Uterus (tissue), 4 donors: ENCODE results near the gene RGS7. TPM values are rescaled to one million over a fixed set of nuclear protein-coding genes. Genes with fewer than 3 reads are reported as not detected.

Source experiments
- DNase-seq, 2 donors: peaks; one replicate each; pipeline ENCODE4 v3.0.0-alpha.2; 2019 to 2020
- H3K27ac ChIP-seq, 2 donors: fragments of 200-600 bp; sonication (generic); 1 replicate in 1 of 2; 2 replicates in 1 of 2; pipeline ENCODE4 v1.5.1; 2016 to 2018
- H3K27me3 ChIP-seq, 2 donors: fragments of 200-600 bp; sonication (generic); one replicate each; pipeline ENCODE4 v1.5.1; 2018 to 2019; ENCODE audit warnings: control low read depth in 1 of 2
- H3K36me3 ChIP-seq, 2 donors: fragments of 200-600 bp; sonication (generic); one replicate each; pipeline ENCODE4 v1.5.1; 2019; ENCODE audit warnings: control low read depth in 1 of 2
- H3K4me1 ChIP-seq, 2 donors: fragments of 200-600 bp; sonication (generic); one replicate each; pipeline ENCODE4 v1.5.1; 2018 to 2019; ENCODE audit warnings: control low read depth in 1 of 2
- H3K4me3 ChIP-seq, 2 donors: fragments of 200-600 bp; sonication (generic); 1 replicate in 1 of 2; 2 replicates in 1 of 2; pipeline ENCODE4 v1.5.1; 2018 to 2019; ENCODE audit warnings: mild to moderate bottlenecking in 1 of 2
- H3K9me3 ChIP-seq, 2 donors: fragments of 200-600 bp; sonication (generic); one replicate each; pipeline ENCODE4 v1.5.1; 2019; ENCODE audit warnings: control low read depth in 1 of 2
- POLR2A ChIP-seq, 2 donors: fragments of 450-650 bp; IDR thresholded peaks; one replicate each; pipeline ENCODE4 v1.6.1; 2016; ENCODE audit warnings: antibody characterized with exemption in 2 of 2, mild to moderate bottlenecking in 1 of 2, moderate library complexity in 1 of 2
- intact Hi-C: fragments of 100-400 bp; cut with DNase I; formaldehyde crosslinking; loops from one replicate; pipeline ENCODE4 v1.15.1; 2023; ENCODE audit warnings: low total_unique reads
- total RNA-seq, 4 donors: library from RNA; depleted of rRNA in 3 of 4; stranded (reverse); fragments of >200 nt in 3 of 4; gene quantifications; one replicate each; pipeline versions ENCODE4 v1.1.0 to v1.2.4, GENCODE V29; 2014 to 2023
- TF ChIP-seq, protein P1 (sequence below), 4 experiments: fragments of 200-600 bp in 2 of 4; fragments of 450-650 bp in 2 of 4; sonication (generic) in 2 of 4; IDR thresholded peaks; one replicate each; pipeline ENCODE4 v1.5.1; 2016 to 2019; ENCODE audit warnings: antibody characterized with exemption in 4 of 4, mild to moderate bottlenecking in 2 of 4, moderate library complexity in 1 of 4
- donor health status: DM: yes; HTN: yes; CAD: no.

Gene RGS7
- total RNA-seq, 4 donors from 2014 or later, result 0.62 TPM; not detected in 3

DNA sequence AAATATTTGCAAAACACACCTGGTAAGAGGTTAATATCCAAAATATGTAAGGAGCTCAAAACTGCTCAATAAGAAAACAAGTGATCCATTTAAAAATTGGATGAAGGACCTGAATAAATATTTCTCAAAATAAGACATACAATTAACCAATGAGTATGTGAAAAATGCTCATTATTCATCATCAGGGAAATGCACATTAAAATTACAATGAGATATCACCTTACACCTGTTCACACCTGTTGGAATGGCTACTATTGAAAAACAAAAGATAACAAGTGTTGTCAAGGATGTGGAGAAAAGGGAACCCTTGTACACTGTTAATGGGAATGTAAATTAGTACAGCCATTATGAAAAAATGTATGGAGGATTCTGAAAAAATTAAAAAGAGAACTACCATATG, 609.1 kb downstream of the RGS7 start:
- H3K27ac ChIP-seq, result no peak overlapping the region
- no peaks in the 10 kb centered on the region for H3K9me3 ChIP-seq
- H3K4me3 ChIP-seq, result no peak overlapping the region
- H3K36me3 ChIP-seq, result no peaks in the 10 kb centered on the region
- H3K27me3 ChIP-seq, result no peaks in the 10 kb centered on the region
- no peak for TF ChIP-seq POLR2A (IDR thresholded peaks at IDR 0.05)
- TF ChIP-seq, protein P1, sequence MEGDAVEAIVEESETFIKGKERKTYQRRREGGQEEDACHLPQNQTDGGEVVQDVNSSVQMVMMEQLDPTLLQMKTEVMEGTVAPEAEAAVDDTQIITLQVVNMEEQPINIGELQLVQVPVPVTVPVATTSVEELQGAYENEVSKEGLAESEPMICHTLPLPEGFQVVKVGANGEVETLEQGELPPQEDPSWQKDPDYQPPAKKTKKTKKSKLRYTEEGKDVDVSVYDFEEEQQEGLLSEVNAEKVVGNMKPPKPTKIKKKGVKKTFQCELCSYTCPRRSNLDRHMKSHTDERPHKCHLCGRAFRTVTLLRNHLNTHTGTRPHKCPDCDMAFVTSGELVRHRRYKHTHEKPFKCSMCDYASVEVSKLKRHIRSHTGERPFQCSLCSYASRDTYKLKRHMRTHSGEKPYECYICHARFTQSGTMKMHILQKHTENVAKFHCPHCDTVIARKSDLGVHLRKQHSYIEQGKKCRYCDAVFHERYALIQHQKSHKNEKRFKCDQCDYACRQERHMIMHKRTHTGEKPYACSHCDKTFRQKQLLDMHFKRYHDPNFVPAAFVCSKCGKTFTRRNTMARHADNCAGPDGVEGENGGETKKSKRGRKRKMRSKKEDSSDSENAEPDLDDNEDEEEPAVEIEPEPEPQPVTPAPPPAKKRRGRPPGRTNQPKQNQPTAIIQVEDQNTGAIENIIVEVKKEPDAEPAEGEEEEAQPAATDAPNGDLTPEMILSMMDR (IDR thresholded peaks at IDR 0.05), result no peak
- intact Hi-C loops, result no loop called here
- H3K4me1 ChIP-seq, result no peaks in the 10 kb centered on the region
- DNase-seq, result no peak

DNA sequence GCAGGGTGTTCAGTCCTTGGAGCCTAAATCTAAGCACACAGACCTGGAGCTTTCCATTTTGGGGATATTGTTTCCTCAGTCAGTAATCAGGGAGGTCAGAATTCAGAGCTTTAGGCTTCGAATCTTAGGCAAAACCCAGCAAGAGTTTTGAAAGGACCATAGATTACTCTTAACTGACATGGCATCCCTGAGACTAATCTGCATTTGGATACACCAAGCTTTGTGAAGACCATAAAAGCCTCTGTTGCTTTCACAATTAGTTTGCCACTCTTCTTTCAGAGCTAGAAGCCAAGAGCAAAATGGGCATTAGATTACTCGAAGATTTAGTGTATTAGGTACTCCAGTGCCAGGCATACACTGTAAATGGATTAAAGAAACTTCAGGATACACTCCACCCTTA, 613.3 kb downstream of the RGS7 start:
- Histone ChIP-seq H3K36me3 (no peaks in the 10 kb centered on the region), H3K27ac (no peak overlapping the region), H3K4me3 (no peak overlapping the region), H3K27me3 (no peaks in the 10 kb centered on the region), H3K9me3 (no peaks in the 10 kb centered on the region), H3K4me1 (no peaks in the 10 kb centered on the region)
- intact Hi-C loops, result no loop called here
- DNase-seq, result no peak
- TF ChIP-seq, protein P1 (IDR thresholded peaks at IDR 0.05), result no peak
- no peak for TF ChIP-seq POLR2A (IDR thresholded peaks at IDR 0.05)

DNA sequence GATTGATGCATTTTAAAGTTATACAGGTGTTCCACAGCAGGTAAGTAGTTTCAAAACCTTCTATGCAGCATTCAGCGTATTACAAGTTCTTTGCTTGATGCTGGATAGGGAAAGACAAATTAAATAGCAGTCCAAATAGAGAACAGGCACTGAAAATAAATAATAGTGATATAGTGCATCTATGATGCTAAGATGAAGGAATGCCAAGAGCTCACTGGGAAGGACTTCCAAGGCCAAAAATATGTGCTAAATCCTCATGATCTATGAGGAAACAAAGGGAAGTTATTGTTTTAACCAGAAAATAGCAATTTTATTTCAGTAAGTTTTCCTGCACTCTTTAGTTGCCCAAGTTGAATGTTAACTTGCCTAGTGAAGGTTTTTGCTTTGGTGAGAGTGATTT, 617.3 kb downstream of the RGS7 start:
- intact Hi-C loops, result no loop called here
- H3K4me1 ChIP-seq, result no peaks in the 10 kb centered on the region
- no peaks in the 10 kb centered on the region for H3K36me3 ChIP-seq
- no peak for DNase-seq
- no peak overlapping the region for H3K4me3 ChIP-seq
- no peaks in the 10 kb centered on the region for H3K27me3 ChIP-seq
- TF ChIP-seq, protein P1 (IDR thresholded peaks at IDR 0.05), result no peak
- TF ChIP-seq POLR2A (IDR thresholded peaks at IDR 0.05), result no peak
- H3K9me3 ChIP-seq, result no peaks in the 10 kb centered on the region
- H3K27ac ChIP-seq, result no peak overlapping the region

DNA sequence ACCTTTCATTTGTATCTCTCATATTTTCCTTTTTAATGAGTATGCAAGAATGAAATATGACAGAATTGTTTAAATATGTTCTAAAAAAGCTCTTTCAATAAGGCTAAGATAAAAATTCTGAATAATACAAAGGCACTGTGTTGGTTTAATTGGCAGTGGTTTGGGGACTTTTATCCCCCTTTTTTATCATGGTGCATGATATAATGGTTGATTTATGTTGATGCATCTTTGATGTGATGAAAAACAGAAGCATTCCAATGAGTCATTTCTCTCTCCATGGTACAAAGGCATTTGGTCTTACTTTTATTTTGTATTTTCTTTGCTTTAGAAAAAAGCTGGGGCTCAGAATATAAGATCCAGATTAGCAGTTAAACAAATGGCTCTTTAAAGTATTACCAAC, 617.9 kb downstream of the RGS7 start:
- no peak overlapping the region for H3K4me3 ChIP-seq
- no peaks in the 10 kb centered on the region for H3K9me3 ChIP-seq
- intact Hi-C loops, result no loop called here
- no peaks in the 10 kb centered on the region for H3K27me3 ChIP-seq
- DNase-seq, result no peak
- TF ChIP-seq POLR2A (IDR thresholded peaks at IDR 0.05), result no peak
- TF ChIP-seq, protein P1 (IDR thresholded peaks at IDR 0.05), result no peak
- H3K4me1 ChIP-seq, result no peaks in the 10 kb centered on the region
- H3K36me3 ChIP-seq, result no peaks in the 10 kb centered on the region
- H3K27ac ChIP-seq, result no peak overlapping the region

DNA sequence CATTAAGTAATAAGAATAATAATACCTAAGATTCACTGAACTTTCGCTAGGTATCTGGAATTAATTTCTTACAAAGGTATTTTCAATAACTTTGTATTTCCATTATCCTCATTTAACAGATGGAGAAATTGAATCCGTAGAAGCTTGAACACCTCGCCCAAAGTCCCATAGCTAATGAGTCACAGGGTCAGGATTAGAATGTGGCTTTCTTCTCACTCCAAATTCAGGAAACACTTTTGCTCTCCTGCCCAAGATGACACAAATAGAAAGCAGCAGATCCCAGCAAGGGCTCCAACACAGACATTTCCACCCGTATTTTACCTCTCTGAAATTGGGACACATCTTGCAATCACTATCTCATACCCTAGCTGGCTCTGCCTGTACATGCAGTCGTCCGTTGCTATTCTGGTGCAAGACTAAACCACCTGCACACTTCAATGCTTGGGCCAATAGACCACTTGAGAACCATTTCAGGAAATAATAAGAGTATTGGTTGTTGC, 619.2 kb downstream of the RGS7 start:
- TF ChIP-seq, protein P1 (IDR thresholded peaks at IDR 0.05), result no peak
- TF ChIP-seq POLR2A (IDR thresholded peaks at IDR 0.05), result no peak
- H3K4me1 ChIP-seq, result no peaks in the 10 kb centered on the region
- H3K27ac ChIP-seq, result no peak overlapping the region
- no peaks in the 10 kb centered on the region for H3K36me3 ChIP-seq
- H3K9me3 ChIP-seq, result no peaks in the 10 kb centered on the region
- H3K27me3 ChIP-seq, result no peaks in the 10 kb centered on the region
- DNase-seq, result no peak
- intact Hi-C loops, result no loop called here
- H3K4me3 ChIP-seq, result no peak overlapping the region
